HG03457 (cell line): ENCODE results near the gene CYP4F2.
A peak's percentile ranks its signal among the peaks of the same experiment; 100 is the strongest.
"Not testable (repeated sequence)": the region's sequence is repeated elsewhere in the genome, so short reads cannot be mapped to it uniquely, and the experiment has no call there.

ENCODE experiments used
- ATAC-seq: cut with Tn5 transposase; IDR thresholded peaks from one replicate; pipeline ENCODE4 v1.9.1; 2021; ENCODE audit warnings: moderate number of reproducible peaks; ENCODE audit not compliant: unreplicated experiment

CYP4F2 gene

GRCh38 chr19:15859187-15859586, 38.7 kb downstream of the CYP4F2 start:
- ATAC-seq, result no peak

GRCh38 chr19:15850385-15850784, 47.5 kb downstream of the CYP4F2 start:
- no peak for ATAC-seq

GRCh38 chr19:15846923-15847322, 51.0 kb downstream of the CYP4F2 start:
- ATAC-seq, result no peak

- not testable (repeated sequence) for ATAC-seq
Measured at GRCh38 chr19:15843894-15844222, 54.0 kb downstream of the CYP4F2 start.

- no peak for ATAC-seq
Measured at GRCh38 chr19:15843203-15843893, 54.5 kb downstream of the CYP4F2 start.

GRCh38 chr19:15841875-15842569, 55.9 kb downstream of the CYP4F2 start:
- no peak for ATAC-seq

GRCh38 chr19:15840833-15841232, 57.0 kb downstream of the CYP4F2 start:
- ATAC-seq, result no peak

- ATAC-seq, result not testable (repeated sequence)
Measured at GRCh38 chr19:15839888-15840287, 58.0 kb downstream of the CYP4F2 start.

- no peak for ATAC-seq
Measured at GRCh38 chr19:15838351-15838750, 59.5 kb downstream of the CYP4F2 start.

GRCh38 chr19:15837221-15837731, 60.6 kb downstream of the CYP4F2 start:
- peak; percentile 10 for ATAC-seq

GRCh38 chr19:15836330-15837220, 61.3 kb downstream of the CYP4F2 start:
- ATAC-seq, result peak; percentile 91

GRCh38 chr19:15835565-15836329, 62.1 kb downstream of the CYP4F2 start:
- not testable (repeated sequence) for ATAC-seq

GRCh38 chr19:15834232-15834631, 63.6 kb downstream of the CYP4F2 start:
- ATAC-seq, result not testable (repeated sequence)

GRCh38 chr19:15831626-15832025, 66.2 kb downstream of the CYP4F2 start:
- no peak for ATAC-seq

- ATAC-seq, result no peak
Measured at GRCh38 chr19:15829786-15830185, 68.1 kb downstream of the CYP4F2 start.

- no peak for ATAC-seq
Measured at GRCh38 chr19:15829306-15829698, 68.6 kb downstream of the CYP4F2 start.

- not testable (repeated sequence) for ATAC-seq
Measured at GRCh38 chr19:15828611-15829305, 69.1 kb downstream of the CYP4F2 start.

GRCh38 chr19:15828121-15828610, 69.7 kb downstream of the CYP4F2 start:
- ATAC-seq, result no peak
